Measurements from ENCODE around the gene CCDC17.

DNA sequence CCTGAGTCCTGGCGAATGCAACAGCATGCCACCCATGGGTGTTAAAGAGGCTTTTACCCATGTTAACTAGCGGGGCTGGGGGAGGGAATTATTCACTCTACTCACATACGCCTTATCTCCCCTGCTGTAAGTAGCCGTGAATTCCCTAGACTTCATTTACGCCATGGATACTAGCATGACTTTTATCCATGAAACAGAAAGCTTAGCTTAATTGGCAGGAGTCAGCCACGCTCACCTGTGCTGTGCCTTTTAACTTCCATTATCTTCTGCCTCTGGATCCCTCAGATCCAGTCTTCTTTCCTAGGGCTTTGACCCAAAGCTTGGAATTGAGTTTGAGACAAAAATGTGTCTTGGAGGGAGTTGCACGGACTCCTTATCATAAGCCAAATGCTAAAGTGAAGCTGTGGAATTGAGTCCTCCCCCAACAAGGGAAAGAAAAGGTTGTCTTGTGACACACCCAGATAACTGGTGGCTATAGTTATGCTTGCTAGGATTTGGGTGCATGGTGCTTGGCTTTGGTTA is 49.7 kb downstream of the CCDC17 start:
- no peak for TF ChIP-seq EGR1 (IDR thresholded peaks at IDR 0.05; ENCODE audit: borderline replicate concordance, low read depth, low read length)
- TF ChIP-seq EP300 (IDR thresholded peaks at IDR 0.05; ENCODE audit: borderline replicate concordance in 1 of 2, low read depth in 2 of 2, low read length in 2 of 2): no peak
- no peak for TF ChIP-seq MAFK (IDR thresholded peaks at IDR 0.05; ENCODE audit: low read depth, low read length)
- TF ChIP-seq, protein P1, sequence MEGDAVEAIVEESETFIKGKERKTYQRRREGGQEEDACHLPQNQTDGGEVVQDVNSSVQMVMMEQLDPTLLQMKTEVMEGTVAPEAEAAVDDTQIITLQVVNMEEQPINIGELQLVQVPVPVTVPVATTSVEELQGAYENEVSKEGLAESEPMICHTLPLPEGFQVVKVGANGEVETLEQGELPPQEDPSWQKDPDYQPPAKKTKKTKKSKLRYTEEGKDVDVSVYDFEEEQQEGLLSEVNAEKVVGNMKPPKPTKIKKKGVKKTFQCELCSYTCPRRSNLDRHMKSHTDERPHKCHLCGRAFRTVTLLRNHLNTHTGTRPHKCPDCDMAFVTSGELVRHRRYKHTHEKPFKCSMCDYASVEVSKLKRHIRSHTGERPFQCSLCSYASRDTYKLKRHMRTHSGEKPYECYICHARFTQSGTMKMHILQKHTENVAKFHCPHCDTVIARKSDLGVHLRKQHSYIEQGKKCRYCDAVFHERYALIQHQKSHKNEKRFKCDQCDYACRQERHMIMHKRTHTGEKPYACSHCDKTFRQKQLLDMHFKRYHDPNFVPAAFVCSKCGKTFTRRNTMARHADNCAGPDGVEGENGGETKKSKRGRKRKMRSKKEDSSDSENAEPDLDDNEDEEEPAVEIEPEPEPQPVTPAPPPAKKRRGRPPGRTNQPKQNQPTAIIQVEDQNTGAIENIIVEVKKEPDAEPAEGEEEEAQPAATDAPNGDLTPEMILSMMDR (IDR thresholded peaks at IDR 0.05; ENCODE audit: control extremely low read depth in 1 of 3, insufficient read depth in 1 of 3, low read depth in 1 of 3, low read length in 3 of 3): no peak
- no peak for TF ChIP-seq CBX5 (IDR thresholded peaks at IDR 0.05; ENCODE audit: low read depth, low read length)
- no peak for TF ChIP-seq SRF (IDR thresholded peaks at IDR 0.05; ENCODE audit: low read depth, low read length)
- TF ChIP-seq TAF1 (IDR thresholded peaks at IDR 0.05; ENCODE audit: low read depth, low read length): no peak
- TF ChIP-seq BRCA1 (IDR thresholded peaks at IDR 0.05; ENCODE audit: low read depth, low read length): no peak
- TF ChIP-seq POLR2AphosphoS5 (IDR thresholded peaks at IDR 0.05; ENCODE audit: low read depth, low read length): no peak
- TF ChIP-seq EZH2 (IDR thresholded peaks at IDR 0.05; ENCODE audit: low read depth, low read length, severe bottlenecking): no peak
- no peak for TF ChIP-seq ASH2L (IDR thresholded peaks at IDR 0.05; ENCODE audit: low read length)
- no peak for TF ChIP-seq CREB1 (IDR thresholded peaks at IDR 0.05)
- TF ChIP-seq, protein P2, sequence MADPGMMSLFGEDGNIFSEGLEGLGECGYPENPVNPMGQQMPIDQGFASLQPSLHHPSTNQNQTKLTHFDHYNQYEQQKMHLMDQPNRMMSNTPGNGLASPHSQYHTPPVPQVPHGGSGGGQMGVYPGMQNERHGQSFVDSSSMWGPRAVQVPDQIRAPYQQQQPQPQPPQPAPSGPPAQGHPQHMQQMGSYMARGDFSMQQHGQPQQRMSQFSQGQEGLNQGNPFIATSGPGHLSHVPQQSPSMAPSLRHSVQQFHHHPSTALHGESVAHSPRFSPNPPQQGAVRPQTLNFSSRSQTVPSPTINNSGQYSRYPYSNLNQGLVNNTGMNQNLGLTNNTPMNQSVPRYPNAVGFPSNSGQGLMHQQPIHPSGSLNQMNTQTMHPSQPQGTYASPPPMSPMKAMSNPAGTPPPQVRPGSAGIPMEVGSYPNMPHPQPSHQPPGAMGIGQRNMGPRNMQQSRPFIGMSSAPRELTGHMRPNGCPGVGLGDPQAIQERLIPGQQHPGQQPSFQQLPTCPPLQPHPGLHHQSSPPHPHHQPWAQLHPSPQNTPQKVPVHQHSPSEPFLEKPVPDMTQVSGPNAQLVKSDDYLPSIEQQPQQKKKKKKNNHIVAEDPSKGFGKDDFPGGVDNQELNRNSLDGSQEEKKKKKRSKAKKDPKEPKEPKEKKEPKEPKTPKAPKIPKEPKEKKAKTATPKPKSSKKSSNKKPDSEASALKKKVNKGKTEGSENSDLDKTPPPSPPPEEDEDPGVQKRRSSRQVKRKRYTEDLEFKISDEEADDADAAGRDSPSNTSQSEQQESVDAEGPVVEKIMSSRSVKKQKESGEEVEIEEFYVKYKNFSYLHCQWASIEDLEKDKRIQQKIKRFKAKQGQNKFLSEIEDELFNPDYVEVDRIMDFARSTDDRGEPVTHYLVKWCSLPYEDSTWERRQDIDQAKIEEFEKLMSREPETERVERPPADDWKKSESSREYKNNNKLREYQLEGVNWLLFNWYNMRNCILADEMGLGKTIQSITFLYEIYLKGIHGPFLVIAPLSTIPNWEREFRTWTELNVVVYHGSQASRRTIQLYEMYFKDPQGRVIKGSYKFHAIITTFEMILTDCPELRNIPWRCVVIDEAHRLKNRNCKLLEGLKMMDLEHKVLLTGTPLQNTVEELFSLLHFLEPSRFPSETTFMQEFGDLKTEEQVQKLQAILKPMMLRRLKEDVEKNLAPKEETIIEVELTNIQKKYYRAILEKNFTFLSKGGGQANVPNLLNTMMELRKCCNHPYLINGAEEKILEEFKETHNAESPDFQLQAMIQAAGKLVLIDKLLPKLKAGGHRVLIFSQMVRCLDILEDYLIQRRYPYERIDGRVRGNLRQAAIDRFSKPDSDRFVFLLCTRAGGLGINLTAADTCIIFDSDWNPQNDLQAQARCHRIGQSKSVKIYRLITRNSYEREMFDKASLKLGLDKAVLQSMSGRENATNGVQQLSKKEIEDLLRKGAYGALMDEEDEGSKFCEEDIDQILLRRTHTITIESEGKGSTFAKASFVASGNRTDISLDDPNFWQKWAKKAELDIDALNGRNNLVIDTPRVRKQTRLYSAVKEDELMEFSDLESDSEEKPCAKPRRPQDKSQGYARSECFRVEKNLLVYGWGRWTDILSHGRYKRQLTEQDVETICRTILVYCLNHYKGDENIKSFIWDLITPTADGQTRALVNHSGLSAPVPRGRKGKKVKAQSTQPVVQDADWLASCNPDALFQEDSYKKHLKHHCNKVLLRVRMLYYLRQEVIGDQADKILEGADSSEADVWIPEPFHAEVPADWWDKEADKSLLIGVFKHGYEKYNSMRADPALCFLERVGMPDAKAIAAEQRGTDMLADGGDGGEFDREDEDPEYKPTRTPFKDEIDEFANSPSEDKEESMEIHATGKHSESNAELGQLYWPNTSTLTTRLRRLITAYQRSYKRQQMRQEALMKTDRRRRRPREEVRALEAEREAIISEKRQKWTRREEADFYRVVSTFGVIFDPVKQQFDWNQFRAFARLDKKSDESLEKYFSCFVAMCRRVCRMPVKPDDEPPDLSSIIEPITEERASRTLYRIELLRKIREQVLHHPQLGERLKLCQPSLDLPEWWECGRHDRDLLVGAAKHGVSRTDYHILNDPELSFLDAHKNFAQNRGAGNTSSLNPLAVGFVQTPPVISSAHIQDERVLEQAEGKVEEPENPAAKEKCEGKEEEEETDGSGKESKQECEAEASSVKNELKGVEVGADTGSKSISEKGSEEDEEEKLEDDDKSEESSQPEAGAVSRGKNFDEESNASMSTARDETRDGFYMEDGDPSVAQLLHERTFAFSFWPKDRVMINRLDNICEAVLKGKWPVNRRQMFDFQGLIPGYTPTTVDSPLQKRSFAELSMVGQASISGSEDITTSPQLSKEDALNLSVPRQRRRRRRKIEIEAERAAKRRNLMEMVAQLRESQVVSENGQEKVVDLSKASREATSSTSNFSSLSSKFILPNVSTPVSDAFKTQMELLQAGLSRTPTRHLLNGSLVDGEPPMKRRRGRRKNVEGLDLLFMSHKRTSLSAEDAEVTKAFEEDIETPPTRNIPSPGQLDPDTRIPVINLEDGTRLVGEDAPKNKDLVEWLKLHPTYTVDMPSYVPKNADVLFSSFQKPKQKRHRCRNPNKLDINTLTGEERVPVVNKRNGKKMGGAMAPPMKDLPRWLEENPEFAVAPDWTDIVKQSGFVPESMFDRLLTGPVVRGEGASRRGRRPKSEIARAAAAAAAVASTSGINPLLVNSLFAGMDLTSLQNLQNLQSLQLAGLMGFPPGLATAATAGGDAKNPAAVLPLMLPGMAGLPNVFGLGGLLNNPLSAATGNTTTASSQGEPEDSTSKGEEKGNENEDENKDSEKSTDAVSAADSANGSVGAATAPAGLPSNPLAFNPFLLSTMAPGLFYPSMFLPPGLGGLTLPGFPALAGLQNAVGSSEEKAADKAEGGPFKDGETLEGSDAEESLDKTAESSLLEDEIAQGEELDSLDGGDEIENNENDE (IDR thresholded peaks at IDR 0.05; ENCODE audit: insufficient replicate concordance, low read length): no peak
